ENCODE measurements around the gene XDH.

Gene XDH

DNA sequence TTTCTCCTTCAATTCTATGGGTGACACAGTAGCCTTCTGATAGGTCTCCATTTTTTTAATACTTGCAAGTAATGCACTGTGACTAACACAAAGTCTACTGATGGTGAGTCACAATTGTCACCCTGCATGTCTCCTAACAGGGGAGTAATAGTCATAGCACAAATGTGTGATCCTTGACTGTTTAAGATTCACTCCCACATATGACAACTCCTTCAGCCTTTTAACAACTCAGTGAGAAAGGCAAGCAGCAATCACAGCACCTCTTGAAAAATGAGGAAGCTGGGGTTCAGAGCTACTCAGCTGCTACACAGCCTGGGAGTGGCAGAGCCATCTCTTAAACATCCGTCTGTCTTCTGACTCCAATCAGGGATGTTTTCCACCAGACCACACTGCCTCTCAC is 116.8 kb downstream of the XDH start:
- TF ChIP-seq, protein P1, sequence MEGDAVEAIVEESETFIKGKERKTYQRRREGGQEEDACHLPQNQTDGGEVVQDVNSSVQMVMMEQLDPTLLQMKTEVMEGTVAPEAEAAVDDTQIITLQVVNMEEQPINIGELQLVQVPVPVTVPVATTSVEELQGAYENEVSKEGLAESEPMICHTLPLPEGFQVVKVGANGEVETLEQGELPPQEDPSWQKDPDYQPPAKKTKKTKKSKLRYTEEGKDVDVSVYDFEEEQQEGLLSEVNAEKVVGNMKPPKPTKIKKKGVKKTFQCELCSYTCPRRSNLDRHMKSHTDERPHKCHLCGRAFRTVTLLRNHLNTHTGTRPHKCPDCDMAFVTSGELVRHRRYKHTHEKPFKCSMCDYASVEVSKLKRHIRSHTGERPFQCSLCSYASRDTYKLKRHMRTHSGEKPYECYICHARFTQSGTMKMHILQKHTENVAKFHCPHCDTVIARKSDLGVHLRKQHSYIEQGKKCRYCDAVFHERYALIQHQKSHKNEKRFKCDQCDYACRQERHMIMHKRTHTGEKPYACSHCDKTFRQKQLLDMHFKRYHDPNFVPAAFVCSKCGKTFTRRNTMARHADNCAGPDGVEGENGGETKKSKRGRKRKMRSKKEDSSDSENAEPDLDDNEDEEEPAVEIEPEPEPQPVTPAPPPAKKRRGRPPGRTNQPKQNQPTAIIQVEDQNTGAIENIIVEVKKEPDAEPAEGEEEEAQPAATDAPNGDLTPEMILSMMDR (IDR thresholded peaks at IDR 0.05; ENCODE audit: insufficient read depth, low read length, missing control alignments) = no peak
- CTCF ChIA-PET = interaction anchor here (0.6 to 2.9 kb wide), 4 partner anchors 11 to 38 kb away, joined by 3 to 12 read pairs (median 4); no protein-coding TSS in a partner anchor
- POLR2A ChIA-PET = no interaction called here
- H3K4me3 ChIP-seq (ENCODE audit: low read depth, low read length) = no peak overlapping the region
- DNase-seq (ENCODE audit: low read depth, low spot score) = no peak

DNA sequence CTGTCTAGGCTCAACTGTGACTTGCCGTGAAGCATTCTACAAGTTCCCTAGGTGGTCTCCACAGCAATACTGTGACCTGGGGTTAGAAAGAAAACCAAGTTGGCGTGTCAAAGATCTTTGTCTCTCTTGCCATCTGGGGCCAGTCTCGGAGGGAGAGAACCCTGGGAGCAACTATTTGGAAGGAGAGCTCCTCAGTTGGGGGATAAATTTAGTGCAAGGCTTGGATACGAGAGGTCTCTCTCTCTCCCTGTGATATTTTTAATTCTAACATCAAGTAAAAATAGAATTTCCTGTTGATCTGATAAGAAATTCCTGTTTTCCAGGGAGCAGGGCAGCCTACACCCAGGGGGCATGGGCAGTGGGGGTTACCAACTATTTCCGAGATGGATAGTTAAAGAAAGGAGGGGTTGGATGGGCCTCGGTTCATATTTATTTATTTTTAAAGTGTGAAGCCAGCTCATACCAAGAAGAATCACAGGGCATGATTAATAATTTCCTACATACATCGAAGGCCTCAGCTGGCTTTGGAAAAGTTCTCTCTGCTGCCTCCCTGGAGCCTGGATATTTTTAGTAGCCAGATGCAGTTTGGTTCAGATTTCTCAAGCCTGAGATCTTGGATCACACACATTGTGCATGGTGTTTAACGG is 117.8 kb downstream of the XDH start:
- H3K4me3 ChIP-seq (ENCODE audit: low read depth, low read length) = no peak overlapping the region
- TF ChIP-seq, protein P1 (IDR thresholded peaks at IDR 0.05; ENCODE audit: insufficient read depth, low read length, missing control alignments) = no peak
- ChIA-PET POLR2A (interaction anchor here (1.3 kb wide), 1 partner anchor 25 kb away, joined by 3 read pairs; no protein-coding TSS in a partner anchor), CTCF (interaction anchor here (1.0 to 2.9 kb wide), 4 partner anchors 10 to 38 kb away, joined by 3 to 12 read pairs (median 4); no protein-coding TSS in a partner anchor)
- no peak for DNase-seq (ENCODE audit: low read depth, low spot score)

DNA sequence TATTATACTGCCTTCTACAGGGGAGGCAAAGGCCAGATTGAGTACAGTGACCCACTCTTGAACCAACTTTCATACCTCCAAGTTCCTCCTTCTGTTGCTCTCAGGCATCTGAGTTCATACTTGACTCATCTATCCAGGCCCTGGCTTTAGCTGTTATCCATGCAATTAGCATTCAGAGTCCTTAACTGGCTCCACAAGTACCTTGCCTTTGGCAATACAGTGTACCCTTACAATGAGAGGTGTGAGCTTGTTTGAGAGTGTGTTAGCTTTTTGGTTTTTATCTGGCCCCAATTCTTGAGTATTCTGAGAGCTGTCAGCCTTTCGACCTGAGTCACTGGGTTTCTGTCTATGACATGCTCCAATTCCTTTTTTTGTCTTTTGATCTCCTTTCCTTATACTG is 120.3 kb downstream of the XDH start:
- ChIA-PET POLR2A (no interaction called here), CTCF (interaction anchor here (1.2 to 1.3 kb wide), 2 partner anchors 11 to 39 kb away, joined by 4 to 5 read pairs; no protein-coding TSS in a partner anchor)
- TF ChIP-seq, protein P1 (IDR thresholded peaks at IDR 0.05; ENCODE audit: insufficient read depth, low read length, missing control alignments) = no peak
- no peak for DNase-seq (ENCODE audit: low read depth, low spot score)
- H3K4me3 ChIP-seq (ENCODE audit: low read depth, low read length) = no peak overlapping the region

DNA sequence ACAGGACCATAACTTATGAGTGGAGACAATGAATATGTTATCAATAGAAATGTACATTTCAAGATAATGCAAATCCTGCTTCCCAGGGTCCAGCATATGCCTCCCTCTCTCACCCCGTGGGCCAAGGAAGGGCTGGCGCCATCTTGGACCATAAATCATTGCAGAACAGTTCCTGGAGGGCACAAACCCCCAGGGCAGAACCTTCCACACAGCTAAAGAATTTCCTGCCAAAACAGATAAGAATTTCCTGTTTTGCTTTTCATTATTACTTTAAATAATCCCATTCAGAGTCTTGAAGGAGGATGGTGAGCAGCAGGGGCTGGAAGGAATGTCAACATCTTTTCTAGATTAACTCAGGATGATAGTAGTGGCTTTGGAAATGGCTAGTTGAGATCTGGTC is 126.9 kb downstream of the XDH start:
- TF ChIP-seq, protein P1 (IDR thresholded peaks at IDR 0.05; ENCODE audit: insufficient read depth, low read length, missing control alignments) = no peak
- DNase-seq (ENCODE audit: low read depth, low spot score) = no peak
- CTCF ChIA-PET = interaction anchor here (1.1 to 1.5 kb wide), 5 partner anchors 10 to 236 kb away, joined by 3 to 8 read pairs (median 4); partner anchors contain the start of gene EHD3
- POLR2A ChIA-PET = no interaction called here
- H3K4me3 ChIP-seq (ENCODE audit: low read depth, low read length) = no peak overlapping the region

DNA sequence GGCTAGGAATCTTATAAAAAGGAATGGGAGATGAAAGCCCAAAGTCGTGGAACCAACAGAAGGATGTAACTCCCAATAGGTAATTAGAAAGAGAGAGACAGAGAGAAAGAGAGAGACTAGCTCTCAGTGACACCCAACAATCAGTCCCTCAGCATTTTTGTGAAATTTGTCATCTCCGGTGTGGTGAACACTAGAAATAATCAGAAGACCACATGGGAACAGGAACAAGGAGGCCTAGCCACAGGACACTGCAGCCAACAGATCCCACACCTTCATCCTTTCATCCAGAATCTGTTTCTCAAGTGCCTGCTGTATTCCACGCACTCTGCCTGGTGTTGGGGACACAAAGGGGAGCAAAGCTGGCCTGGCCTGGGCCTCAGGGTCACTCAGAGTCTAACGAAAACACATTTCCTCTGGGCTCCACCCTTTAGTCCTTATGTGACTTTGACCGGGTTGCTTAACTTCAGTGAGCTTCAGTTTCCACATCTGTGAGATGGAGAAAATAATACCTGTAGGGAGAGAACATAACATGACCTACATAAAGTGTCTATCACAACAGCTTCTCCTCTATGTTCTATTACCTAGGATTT is 127.5 kb downstream of the XDH start:
- no peak for DNase-seq (ENCODE audit: low read depth, low spot score)
- H3K4me3 ChIP-seq (ENCODE audit: low read depth, low read length) = no peak overlapping the region
- TF ChIP-seq, protein P1 (IDR thresholded peaks at IDR 0.05; ENCODE audit: insufficient read depth, low read length, missing control alignments) = no peak
- CTCF ChIA-PET = interaction anchor here (0.6 to 1.5 kb wide), 7 partner anchors 10 to 575 kb away, joined by 3 to 8 read pairs (median 4); partner anchors contain the start of gene EHD3
- POLR2A ChIA-PET = no interaction called here

DNA sequence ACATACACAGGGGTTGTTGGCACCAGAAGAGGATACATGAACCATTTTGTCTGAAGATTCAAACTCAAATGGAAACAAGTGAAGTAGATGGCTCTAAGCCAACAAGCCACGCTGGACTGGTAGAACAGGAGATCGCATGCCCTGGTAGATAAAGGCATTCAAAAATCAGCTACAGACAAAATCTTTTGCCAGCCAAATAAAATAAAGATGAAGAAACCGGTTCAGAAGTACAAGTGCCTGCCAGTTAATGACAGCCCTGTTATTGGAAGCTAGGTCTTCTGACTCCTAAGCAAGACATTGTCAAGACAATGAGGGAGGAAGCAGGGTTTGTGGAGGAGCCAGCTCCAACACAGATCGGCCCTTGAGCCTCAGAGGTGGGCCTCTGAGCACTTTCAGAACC is 128.3 kb downstream of the XDH start:
- TF ChIP-seq, protein P1 (IDR thresholded peaks at IDR 0.05; ENCODE audit: insufficient read depth, low read length, missing control alignments) = no peak
- no peak overlapping the region for H3K4me3 ChIP-seq (ENCODE audit: low read depth, low read length)
- CTCF ChIA-PET = interaction anchor here (0.6 to 1.5 kb wide), 4 partner anchors 9 to 237 kb away, joined by 4 to 8 read pairs (median 4); partner anchors contain the start of gene EHD3
- DNase-seq (ENCODE audit: low read depth, low spot score) = no peak
- POLR2A ChIA-PET = interaction anchor here (0.6 kb wide), 1 partner anchor 52 kb away, joined by 4 read pairs; no protein-coding TSS in a partner anchor

Data from AG04449 (cell line).